ENCODE measurements around the gene CACHD1.
A peak's percentile ranks its signal among the peaks of the same experiment; 100 is the strongest.

The CACHD1 gene

DNA sequence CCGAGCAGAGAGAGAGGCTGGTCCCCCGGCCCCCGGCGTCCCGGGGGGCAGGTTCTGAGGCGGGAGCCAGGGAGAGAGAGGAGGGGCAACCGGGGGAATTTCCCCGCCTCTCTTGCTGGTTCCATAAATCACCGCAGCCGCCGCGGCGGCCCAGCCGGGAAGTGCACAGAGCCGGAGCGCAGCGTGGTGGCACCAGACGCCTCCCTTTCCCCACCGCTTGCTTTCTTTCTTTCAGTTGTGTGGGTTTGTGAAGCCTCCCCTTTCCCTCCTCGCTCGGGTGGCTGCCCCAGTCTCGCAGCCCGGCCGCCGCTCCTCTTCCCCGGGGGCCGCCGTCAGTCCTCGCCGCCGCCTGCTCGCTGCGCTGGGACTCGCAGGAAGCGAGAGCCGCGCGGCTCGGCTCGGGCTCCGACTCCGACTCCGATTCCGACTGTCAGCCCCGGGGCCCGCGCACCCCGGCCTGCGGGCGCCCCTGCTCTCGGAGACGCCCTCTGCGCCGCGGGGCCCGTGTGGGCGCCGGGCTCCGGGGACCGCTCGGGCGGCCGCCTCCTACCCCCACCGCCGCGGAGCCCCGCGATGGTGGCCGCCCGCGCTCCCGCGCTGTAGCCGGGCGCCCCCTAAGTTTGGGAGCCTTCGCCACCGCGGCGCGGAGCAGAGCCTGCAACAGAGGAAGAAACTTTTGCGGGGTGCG is at the start of gene CACHD1:
CACHD1 (plus strand) TSS at position 153 of the 688 bp plus-strand sequence. CDS start 616 bp downstream, outside the sequence.
- Histone ChIP-seq H3K9me3 (ENCODE audit: severe bottlenecking) (no peaks in the 10 kb centered on the region), H3K36me3 (no peaks in the 10 kb centered on the region), H3K4me3 (ENCODE audit: low read depth, low read length) (peak within 1 kb of the TSS; percentile 84), H3K27ac (peak within 1 kb of the TSS; percentile 64), H3K27me3 (ENCODE audit: insufficient read depth, low read depth, severe bottlenecking) (no peaks in the 10 kb centered on the region)
- DNase-seq: peak; percentile 85
- TF ChIP-seq, protein P1, sequence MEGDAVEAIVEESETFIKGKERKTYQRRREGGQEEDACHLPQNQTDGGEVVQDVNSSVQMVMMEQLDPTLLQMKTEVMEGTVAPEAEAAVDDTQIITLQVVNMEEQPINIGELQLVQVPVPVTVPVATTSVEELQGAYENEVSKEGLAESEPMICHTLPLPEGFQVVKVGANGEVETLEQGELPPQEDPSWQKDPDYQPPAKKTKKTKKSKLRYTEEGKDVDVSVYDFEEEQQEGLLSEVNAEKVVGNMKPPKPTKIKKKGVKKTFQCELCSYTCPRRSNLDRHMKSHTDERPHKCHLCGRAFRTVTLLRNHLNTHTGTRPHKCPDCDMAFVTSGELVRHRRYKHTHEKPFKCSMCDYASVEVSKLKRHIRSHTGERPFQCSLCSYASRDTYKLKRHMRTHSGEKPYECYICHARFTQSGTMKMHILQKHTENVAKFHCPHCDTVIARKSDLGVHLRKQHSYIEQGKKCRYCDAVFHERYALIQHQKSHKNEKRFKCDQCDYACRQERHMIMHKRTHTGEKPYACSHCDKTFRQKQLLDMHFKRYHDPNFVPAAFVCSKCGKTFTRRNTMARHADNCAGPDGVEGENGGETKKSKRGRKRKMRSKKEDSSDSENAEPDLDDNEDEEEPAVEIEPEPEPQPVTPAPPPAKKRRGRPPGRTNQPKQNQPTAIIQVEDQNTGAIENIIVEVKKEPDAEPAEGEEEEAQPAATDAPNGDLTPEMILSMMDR (IDR thresholded peaks at IDR 0.05; ENCODE audit: low read depth, low read length): peak; percentile 55

DNA sequence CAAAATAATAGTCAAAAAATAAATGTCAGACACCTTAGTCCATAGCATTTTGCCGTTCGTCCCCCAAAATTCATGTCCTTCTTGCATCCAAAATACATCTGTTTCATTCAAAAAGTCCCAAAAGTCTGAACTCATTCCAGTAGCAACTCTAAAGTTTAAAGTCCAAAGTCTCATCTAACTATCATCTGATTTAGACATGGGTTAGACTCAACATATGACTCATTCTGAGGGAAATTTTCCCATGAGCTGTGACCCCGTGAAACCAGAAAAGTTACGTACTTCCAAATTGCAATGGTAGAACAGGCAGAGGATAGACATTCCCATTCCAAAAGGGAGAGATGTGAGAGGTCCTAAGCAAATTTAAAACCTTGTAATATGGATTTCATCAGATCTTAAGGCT is 48.6 kb upstream of the CACHD1 start:
- no peaks in the 10 kb centered on the region for H3K27me3 ChIP-seq (ENCODE audit: insufficient read depth, low read depth, severe bottlenecking)
- no peak overlapping the region for H3K27ac ChIP-seq
- H3K9me3 ChIP-seq (ENCODE audit: severe bottlenecking): no peaks in the 10 kb centered on the region
- H3K36me3 ChIP-seq: no peaks in the 10 kb centered on the region
- TF ChIP-seq, protein P1 (IDR thresholded peaks at IDR 0.05; ENCODE audit: low read depth, low read length): no peak
- no peak overlapping the region for H3K4me3 ChIP-seq (ENCODE audit: low read depth, low read length)
- no peak for DNase-seq

DNA sequence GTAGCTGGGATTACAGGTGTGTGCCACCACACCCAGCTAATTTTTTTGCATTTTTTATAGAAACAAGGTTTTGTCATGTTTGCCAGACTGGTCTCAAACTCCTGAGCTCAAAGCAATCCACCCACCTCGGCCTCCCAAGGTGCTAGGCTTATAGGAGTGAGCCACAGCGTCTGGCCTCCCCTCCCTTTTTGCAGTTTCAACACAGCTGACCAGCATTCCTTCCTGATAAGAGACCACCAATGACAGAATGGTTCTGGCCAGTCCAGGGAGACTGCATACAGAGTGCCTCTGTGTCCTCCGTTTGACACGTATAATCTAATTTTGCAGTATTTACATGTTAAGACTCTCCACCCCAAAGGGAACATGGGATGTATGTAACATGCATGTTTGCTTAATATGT is 46.4 kb upstream of the CACHD1 start:
- Histone ChIP-seq H3K27me3 (ENCODE audit: insufficient read depth, low read depth, severe bottlenecking) (no peaks in the 10 kb centered on the region), H3K27ac (no peak overlapping the region), H3K36me3 (no peaks in the 10 kb centered on the region), H3K4me3 (ENCODE audit: low read depth, low read length) (no peak overlapping the region), H3K9me3 (ENCODE audit: severe bottlenecking) (no peaks in the 10 kb centered on the region)
- DNase-seq: no peak
- TF ChIP-seq, protein P1 (IDR thresholded peaks at IDR 0.05; ENCODE audit: low read depth, low read length): no peak

DNA sequence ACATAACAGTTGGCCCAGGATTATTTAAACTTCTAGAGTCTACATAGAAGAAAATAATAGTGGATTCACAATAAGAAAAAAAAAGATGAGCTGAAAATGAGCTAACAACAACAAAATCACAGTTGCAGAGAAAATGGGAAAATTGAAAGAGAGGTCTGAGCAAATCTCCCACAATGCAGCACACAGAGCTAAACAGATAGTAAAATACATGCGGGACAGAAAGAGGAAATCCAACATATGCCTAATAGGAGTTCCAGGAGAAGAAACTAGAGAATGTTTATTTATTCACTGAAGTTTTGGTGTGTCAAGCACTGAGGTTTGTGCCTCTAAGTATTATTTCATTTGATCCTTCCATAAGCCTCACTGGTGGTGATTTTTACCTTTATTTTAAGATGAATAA is 45.5 kb upstream of the CACHD1 start:
- H3K36me3 ChIP-seq: no peaks in the 10 kb centered on the region
- H3K27me3 ChIP-seq (ENCODE audit: insufficient read depth, low read depth, severe bottlenecking): no peaks in the 10 kb centered on the region
- H3K9me3 ChIP-seq (ENCODE audit: severe bottlenecking): no peaks in the 10 kb centered on the region
- TF ChIP-seq, protein P1 (IDR thresholded peaks at IDR 0.05; ENCODE audit: low read depth, low read length): no peak
- H3K27ac ChIP-seq: no peak overlapping the region
- no peak for DNase-seq
- H3K4me3 ChIP-seq (ENCODE audit: low read depth, low read length): no peak overlapping the region

DNA sequence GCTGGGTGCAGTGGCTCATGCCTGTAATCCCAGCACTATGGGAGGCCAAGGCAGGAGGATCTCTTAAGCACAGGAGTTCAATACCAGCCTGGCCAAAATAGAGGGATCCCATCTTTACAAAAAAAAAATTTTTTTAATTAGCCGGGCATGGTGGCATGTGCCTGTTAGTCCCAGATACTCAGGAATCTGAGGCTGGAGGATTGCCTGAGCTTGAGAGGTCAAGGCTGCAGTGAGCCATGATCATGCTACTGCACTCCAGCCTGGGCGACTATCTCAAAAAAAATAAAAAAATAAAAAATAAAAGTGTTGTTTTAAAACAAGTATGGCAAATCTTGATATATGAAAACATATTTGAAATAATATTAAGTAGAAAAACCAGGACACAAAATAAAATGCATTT is 44.4 kb upstream of the CACHD1 start:
- Histone ChIP-seq H3K27ac (no peak overlapping the region), H3K4me3 (ENCODE audit: low read depth, low read length) (no peak overlapping the region), H3K36me3 (no peaks in the 10 kb centered on the region), H3K9me3 (ENCODE audit: severe bottlenecking) (no peaks in the 10 kb centered on the region), H3K27me3 (ENCODE audit: insufficient read depth, low read depth, severe bottlenecking) (no peaks in the 10 kb centered on the region)
- no peak for DNase-seq
- TF ChIP-seq, protein P1 (IDR thresholded peaks at IDR 0.05; ENCODE audit: low read depth, low read length): no peak

DNA sequence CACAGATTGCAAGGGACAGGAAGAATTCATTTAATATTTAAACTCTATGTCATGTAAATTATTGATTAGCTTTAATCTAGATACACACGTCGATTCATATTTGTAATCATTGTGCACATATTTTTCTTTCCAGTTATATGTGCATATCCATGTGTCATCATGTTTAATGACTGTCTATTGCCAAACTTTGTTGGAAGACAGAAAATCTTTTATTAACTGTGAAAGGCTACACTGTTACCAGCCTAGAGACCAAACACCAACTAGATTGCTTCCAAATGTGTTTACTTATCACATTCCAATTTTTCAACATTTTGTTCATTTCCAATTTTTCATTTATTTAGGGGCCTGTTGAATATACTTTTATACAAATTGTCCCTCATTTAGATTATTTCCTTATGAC is 43.2 kb upstream of the CACHD1 start:
- Histone ChIP-seq H3K9me3 (ENCODE audit: severe bottlenecking) (no peaks in the 10 kb centered on the region), H3K27ac (no peak overlapping the region), H3K36me3 (no peaks in the 10 kb centered on the region), H3K27me3 (ENCODE audit: insufficient read depth, low read depth, severe bottlenecking) (no peaks in the 10 kb centered on the region), H3K4me3 (ENCODE audit: low read depth, low read length) (no peak overlapping the region)
- TF ChIP-seq, protein P1 (IDR thresholded peaks at IDR 0.05; ENCODE audit: low read depth, low read length): no peak
- DNase-seq: no peak
